Occipital lobe (tissue), 2 donors: ENCODE data around the gene DNM3. TPM values are rescaled to one million over a fixed set of nuclear protein-coding genes. Genes with fewer than 3 reads are reported as not detected.
"Not testable (repeated sequence)": the region's sequence is repeated elsewhere in the genome, so short reads cannot be mapped to it uniquely, and the experiment has no call there.

Experiments used
- DNase-seq: peaks from one replicate; lab custom pipeline; 2025; lab: John Stamatoyannopoulos, UW
- total RNA-seq: library from RNA; depleted of rRNA; stranded (reverse); fragments of >200 nt; gene quantifications from one replicate; pipeline ENCODE4 v1.2.3, GENCODE V29; 2014

The DNM3 gene
- total RNA-seq, 1 donor from 2014 or later = 115 TPM

DNA sequence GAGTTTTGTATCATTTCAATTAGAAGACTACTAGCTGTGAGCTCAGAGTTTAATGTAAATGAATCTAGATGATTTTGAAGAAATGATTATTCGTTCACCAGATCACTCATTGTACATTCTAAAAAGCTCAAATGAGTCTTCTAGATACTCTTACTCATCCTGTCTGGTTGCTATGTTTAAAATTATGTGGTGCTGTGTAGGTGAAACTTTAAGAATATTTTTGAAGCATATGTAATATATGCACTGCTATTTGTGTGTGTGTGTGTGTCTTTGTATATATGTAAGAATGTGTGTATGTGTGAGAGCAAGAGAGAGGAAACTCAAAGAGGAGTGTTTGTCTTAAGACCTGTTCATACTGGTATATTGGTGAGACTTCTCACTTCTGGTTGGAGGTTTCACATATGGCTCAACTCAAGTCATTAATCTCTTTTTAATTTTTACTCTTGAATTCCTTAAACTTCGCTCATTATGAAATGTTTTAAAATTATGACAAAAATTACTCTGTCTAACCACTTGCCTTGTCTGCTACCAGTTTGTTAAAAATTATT lies 570.6 kb downstream of the DNM3 start:
- DNase-seq = no peak

DNA sequence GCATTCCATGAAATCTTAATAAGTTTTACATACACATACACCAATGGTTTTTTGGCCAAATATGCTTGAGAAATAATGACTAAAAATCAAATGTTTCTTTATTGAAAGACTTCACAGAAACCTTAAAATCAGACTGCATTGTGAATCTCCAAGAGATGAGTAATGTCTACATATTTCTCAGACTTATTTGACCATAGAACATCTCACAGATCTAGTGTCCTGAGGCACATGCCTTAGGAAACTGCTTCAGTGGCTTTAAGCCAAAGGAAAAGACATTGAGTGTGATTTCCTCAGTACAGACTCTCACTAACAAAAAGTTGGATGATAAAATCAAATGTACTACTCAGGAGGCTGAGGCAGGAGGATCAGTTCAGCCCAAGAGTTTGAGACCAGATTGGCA lies 573.0 kb downstream of the DNM3 start:
- DNase-seq = no peak

DNA sequence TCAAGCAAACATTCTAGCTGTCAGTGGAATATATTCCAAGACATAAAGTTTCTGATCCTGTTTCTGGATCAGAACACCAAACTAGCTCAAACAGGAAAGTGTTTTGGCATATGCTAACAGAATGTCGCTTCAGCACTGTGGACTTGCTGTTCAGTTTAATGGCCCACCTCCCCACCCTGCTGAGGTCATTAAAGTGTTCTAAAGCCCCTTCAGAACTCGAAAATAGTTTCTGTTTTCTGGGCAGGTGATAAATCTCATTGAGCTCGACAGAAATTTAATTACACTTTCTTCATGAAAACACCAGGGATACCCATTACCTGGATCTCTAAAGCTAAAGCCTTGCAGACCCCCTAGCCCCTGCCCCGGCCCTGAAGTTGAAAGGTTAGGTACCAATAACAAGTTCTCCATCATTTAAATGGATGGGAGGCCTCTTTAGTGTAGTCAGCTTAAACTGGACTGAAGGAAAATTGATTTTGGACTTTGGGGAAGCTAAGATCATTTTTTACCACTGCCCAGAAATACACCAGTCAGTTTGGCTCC lies 575.3 kb downstream of the DNM3 start:
- DNase-seq = no peak

DNA sequence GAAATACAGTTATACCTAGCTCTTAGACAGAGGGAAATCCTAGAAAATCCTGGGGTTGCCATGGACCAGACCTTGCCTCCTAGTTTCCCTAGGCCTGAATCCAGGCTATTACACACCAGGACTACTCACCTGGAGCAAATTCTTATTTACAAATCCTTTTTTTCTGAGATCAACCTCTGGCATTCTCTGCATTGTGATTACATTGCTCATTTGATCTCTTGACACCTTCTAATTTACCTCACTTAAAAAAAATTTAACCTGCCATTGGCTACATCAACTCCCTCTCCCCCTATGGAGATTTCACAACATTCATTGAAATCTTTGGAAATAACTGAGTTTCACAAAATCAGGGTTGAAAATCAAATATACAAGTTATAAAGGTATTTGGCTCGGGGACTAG lies 576.3 kb downstream of the DNM3 start:
- no peak for DNase-seq

DNA sequence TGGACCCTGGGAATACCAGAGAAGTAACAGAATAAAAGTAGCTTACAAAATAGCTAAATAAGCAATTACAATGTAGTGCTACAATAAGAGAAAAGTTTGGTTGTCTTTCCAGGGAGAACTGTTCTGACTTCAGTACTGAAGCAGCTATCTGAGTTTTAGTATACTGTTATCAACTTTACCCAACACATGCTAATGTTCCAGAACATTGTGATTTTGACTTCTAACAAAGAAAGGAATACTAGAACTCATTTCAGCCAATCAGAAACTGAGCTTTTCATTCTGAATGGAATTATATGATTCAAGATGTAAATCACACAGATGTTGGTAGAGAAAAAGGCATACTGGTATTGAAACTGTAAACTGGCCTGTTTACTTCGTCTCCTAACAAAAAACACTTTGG lies 579.1 kb downstream of the DNM3 start, which contains the start of gene C1orf105:
C1orf105 (plus strand) TSS at position 301 of the 400 bp plus-strand sequence. CDS start 201 bp downstream, outside the sequence.
- no peak for DNase-seq

DNA sequence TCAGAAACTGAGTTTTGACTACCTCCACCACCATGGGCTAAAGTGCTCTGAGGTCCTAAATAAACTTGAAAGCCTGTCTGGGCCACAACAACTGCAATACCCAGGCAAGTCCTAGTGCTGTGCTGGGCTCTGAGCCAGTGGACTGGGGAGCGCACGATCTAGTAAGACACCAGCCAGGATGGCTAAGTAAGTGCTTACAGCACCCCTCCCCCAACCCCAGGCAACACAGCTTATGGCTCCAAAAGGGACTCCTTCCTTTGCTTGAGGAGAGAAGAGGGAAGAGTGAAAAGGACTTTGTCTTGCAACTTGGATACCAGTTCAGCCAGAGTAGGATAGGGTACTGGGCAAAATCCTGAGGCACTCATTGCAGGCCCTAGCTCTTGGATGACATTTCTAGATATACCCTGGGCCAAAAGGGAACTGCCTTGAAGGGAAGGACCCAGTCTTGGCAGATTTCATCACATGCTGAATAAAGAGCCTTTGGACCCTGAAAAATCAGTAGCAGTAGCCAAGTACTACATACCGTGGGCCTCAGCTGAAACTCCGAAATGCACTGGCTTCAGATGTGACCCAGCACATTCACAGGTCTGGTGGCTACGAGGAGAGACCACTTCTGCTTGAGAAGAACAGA lies 580.8 kb downstream of the DNM3 start:
- DNase-seq = no peak

DNA sequence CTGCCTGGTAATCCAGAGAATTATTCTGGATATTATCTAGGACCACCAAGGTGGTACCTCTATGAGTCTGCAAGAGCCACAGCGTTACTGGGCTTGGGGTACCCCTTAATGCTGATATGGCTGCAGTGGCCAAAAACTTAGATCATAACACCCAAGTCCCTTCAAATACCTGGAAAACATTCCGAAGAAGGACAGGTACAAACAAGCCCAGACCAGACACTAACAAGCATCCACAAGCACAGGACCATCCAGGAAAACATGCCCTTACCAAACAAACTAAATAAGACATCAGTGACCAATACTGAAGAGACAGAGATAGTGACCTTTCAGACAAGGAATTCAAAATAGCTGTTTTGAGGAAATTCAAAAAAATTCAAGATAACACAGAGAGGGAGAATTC lies 582.0 kb downstream of the DNM3 start:
- DNase-seq = no peak

DNA sequence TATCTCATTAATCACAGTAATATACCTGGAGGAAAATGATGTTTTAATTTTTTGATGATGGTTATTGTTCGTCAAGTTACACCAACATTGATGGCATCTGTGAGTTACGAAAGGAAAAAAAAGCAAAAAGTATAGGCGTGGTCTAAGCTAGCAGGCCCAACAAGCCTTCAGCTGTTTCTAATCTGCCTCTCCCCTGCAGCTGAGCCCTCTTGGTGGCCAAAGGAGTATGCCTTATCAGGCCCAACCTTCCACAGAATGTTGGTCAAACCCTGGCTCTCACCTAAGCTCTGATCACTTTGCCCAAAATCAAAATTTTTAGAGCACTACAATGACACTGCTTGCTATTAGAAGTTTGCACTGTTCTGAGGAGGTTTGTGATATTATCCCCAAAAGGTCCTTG lies 584.0 kb downstream of the DNM3 start:
- DNase-seq = no peak

DNA sequence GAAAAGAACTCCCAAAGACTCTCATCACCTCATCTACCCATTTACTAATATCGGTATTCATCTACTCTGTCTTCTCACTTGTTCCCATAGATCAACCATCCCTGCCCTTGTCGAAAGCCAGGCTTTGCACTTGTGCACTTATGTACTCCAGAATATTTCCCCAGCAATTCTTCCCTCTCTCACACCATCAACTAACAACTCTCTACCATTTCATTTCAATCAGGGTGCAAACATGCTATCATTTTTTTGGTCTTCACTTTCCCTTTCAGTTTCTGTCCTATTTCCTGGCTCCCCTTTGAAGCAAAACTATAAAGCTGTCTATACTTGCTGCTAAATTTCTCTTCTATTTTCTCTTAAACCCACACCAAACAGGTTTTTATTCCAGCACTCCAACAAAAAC lies 585.9 kb downstream of the DNM3 start:
- DNase-seq = no peak

DNA sequence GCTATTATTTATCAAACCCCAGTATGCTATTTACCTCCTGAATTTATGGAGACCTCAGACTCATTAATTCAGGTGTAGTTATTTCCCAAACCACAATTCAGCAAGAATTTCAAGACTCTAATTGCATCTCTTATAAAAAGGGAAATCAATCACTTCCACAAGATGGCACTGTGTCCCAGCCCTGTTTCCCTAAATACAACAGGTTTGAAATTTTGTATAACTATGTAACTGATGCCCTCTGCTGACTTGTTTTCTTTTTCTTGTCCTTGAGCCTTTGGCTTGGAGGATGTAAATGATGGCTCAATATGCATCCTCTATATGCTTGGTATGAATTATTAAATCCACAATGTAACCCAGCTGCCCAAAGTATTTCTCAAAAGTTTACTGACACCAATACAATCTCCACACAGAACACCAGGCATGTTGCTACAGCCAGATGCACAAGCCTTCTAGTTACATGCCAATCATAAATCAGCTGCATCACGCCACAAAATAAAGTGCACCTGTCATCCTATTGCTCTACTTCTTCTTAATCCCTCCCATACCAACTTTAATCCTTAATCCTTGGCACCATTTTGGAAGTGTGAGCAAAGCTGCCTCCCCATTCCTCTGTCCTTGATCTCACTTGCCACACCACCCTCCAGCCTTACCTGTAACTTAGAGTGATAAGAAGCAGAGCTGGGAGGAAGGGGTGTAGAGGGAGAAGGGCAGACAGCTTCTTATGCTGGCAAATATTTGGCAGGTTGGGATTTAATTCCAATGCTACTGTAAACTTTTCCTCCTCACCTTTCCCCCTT lies 588.2 kb downstream of the DNM3 start:
- DNase-seq = no peak

DNA sequence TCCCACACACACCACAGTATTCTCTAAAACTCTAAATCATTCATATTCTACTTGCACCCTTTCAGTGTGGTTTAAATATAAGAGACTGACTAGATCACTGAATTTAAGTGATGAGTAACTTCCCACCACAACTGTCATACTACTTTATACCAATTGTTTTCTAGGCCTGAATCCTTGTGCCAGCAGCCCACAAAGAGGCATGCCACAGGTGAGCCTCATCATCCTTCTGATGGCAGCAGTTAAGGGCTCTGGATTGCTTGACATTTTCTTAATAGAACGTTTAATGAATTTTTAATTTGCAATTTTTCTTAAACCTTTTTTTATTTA lies 588.8 kb downstream of the DNM3 start:
- no peak for DNase-seq

DNA sequence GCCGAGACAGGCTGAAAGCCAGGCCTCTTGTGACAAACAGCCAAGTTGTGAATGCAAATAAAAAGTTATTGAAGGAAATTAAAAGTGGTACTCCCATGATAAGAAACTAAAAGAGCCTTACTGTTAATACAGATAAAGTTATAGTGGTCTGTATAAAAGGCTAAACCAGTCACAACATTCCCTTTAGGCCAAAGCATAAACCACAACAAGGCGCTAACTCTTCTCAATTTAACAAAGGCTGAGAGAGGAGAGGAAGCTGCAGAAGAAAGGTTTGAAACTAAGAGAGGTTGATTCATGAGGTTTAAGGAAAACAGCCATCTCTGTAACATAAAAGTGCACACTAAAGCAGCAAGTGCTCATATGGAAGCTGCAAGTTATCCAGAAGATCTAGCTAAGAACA lies 589.9 kb downstream of the DNM3 start:
- DNase-seq = no peak

DNA sequence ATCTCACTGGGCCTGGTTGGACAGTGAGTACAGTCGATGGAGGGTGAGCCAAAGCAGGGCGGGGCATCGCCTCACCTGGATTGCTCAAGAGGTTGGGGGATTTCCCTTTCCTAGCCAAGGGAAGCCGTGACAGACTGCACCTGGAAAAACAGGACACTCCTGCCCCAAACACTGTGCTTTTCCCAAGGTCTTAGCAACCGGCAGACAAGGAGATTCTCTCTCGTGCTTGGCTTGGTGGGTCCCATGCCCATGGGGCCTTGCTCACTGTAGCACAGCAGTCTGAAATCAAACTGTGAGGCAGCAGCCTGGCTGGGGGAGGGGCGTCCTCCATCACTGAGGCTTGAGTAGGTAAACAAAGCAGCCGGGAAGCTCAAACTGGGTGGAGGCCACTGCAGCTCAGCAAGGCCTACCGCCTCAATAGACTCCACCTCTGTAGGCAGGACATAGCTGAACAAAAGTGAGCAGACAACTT lies 590.5 kb downstream of the DNM3 start:
- no peak for DNase-seq

DNA sequence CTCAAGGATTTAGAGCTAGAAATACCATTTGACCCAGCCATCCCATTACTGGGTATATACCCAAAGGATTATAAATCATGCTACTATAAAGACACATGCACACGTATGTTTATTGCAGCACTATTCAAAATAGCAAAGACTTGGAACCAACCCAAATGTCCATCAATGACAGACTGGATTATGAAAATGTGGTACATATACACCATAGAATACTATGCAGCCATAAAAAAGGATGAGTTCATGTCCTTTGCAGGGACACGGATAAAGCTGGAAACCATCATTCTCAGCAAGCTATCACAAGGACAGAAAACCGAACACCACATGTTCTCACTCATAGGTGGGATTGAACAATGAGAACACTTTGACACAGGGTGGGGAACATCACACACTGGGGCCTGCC lies 595.9 kb downstream of the DNM3 start:
- not testable (repeated sequence) for DNase-seq

DNA sequence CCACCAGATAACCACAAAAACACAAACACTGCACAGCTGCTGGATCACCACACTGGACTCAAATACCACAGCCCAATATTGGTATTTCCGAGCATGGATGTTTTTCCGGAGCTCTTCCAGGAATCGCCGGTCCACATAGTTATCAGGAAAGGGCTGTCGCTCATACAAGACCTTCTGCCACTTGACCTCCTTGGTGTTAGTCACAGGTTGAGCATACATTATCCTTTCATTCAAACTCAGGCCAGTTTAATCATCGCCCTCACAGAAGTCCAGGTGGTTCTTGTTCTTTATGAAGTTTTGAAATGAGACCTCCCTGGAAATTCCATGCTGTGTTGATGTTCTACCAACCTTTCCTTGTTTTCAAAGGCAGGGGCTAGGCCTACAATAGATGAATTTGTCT lies 601.1 kb downstream of the DNM3 start:
- DNase-seq = no peak

DNA sequence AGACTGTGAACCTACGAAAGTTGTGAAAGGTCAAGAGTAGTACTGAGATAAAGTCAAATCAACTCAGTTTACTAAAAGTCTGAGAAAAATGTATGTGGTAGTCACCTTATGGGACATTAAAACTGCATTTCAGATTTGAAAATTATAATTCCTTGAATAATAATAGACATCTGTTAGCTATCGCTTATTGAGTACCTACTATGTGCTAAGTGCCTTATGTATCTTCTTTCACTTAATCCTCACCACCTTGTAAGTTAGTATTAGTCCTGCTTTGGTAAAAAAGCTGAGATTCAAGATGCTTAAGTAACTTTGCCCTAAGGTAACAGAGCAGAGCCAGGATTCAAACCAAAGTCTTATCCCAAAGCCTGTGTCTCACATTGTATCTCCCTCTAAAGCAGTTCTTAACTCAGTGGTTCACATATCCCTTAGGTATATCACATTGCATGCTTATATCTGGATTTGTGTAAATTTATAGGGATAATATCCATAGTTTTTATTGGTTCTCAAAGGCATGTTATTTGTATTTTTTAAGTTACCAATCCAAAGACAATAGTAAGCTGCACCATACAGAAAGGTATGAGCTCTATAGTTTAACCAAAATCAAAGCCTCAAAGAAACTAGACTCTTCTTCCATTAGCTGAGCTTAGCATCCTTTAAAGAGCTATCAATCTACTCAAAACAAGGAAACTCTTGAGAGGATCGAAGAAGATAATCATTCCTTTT lies 601.7 kb downstream of the DNM3 start:
- DNase-seq = no peak

DNA sequence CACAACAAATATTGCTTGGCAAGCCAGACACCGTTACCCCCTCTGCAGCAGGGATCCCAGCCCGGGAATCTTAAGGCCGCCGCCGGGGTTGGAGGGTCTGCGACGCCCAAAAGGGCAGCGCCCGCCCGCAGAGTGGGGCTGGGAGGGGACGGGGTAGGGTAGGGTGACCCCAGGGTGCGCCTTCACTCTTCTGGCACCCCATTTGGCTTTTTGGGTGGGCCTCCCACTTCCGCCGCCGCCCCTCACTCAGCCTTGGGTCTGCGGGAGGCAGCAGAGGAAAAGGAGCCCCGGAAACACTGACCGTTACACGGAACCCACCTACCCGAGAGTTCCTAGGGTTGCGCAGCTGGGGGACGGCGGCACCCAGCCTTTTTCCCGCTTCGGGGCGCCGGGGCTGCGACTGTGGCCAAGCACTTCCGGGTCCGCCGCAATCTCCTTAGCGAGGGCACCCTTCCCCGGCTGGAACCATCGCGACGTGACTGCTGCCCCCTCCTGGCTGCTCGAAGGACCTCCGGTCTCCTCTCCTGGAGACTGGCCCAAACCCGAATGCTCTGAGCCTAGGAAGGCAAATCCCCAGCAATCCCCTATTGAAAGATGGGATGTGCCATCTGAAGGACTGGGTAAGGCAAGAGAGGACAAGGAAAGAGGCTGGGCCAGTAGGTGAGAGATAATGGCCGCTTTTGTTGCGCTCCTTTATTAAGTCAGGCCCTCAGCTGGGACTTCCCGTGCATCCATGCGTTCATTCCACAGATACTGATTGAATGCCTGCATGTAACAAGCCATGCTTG lies 602.6 kb downstream of the DNM3 start, which contains the start of gene PIGC:
PIGC (minus strand) TSS at position 404 of the 788 bp plus-strand sequence. CDS start 1,447 bp downstream, outside the sequence.
- peak; percentile 88 for DNase-seq

DNA sequence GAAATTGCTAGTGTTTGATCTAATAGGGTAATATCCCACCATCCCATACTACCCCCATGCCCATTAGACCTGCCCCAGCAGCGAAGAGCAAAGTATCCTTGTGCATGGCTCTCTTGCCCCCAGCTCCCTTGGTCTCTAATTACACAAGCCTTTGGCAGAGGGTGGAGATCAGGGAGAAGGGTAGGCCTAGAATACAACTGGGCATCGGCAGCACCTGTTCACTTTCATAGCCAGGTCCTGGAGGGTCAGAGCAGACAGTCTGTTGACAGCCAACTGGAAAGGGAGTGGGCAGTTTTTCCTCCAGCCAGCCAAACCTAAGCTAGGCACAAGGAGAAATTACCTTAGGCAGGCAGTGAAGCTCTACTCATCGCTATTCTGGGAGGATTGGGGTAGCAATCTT lies 605.2 kb downstream of the DNM3 start:
- no peak for DNase-seq

DNA sequence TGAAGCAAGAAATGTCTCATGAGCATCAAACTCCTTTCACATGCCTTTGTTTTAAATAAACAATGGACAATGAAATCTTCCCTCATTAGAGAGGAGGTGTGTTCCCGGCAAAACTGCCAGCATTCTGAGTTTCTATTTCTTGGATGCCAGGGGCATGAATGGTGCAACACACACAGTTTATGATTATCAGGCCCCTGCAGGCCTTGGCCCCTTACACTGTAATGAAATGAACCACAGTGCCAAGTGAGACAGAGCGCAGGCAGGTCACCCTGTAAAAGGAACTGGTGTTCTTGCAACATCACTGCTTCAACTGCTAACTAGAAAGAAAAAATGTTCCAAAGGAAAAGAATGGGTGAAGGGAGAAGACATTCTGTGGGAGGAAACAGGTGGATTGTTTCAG lies 606.3 kb downstream of the DNM3 start:
- no peak for DNase-seq

DNA sequence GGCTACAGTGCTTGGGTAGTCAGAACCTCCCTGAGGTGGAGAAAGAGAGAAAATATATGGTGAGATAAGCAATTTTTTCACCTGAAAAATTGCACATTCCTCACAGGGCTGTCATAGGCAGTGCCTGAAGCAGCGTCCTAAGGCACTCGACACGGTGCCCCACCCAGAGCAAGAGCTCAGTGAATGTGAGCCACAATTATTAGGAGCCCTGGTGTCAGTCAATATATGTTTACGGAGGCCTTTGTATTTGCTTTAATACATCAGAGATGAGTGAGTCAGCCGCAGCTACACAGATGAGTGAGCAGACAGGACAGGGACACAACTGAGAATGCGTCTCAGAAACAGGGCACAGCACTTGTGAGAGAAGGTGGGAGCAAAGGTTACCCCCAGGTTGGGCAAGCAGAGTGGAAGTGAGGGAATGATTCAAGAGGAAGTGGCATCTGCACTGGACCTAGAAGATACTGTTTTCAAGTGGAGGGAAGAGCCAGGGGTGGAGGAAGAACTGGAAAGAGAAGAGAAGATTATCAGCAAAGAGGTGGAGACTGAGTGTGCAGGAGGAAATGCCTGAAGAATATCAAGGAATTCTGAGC lies 607.8 kb downstream of the DNM3 start:
- DNase-seq = no peak
